Measurements from ENCODE around the gene EHBP1. TPM values are rescaled to one million over a fixed set of nuclear protein-coding genes. Genes with fewer than 3 reads are reported as not detected.

EHBP1 gene
- total RNA-seq, 2 experiments from 2014 or later, result 21.4 to 22.3 TPM

DNA sequence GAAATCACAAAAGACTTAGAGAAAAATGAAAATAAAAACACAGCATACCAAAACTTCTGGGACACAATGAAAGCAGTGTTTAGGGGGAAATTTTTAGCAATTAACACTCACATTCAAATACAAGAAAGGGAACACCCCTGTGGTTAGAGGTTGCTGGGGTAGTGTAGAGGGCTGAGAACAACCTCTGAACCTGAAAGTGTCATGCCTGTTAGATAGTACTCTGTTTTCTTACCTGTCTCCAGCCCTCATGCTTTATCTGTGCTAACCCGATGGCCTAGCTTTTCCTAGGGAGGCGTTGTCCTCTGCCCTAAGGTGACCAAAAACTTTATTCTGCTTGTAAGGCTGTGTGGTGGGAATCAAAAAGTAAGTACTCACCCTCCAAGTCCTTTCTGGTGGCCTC is 222.5 kb downstream of the EHBP1 start:
- no peak for ATAC-seq (ENCODE audit: poor library complexity)
- no peaks in the 10 kb centered on the region for H3K27me3 Mint-ChIP-seq
- no peak overlapping the region for H3K27ac Mint-ChIP-seq
- H3K4me3 ChIP-seq (ENCODE audit: low read length), result no peak overlapping the region
- H3K36me3 ChIP-seq (ENCODE audit: insufficient read depth, low read length), result no peaks in the 10 kb centered on the region
- intact Hi-C loops (cut with DNase I, micrococcal nuclease), result no loop called here
- TF ChIP-seq, protein P1, sequence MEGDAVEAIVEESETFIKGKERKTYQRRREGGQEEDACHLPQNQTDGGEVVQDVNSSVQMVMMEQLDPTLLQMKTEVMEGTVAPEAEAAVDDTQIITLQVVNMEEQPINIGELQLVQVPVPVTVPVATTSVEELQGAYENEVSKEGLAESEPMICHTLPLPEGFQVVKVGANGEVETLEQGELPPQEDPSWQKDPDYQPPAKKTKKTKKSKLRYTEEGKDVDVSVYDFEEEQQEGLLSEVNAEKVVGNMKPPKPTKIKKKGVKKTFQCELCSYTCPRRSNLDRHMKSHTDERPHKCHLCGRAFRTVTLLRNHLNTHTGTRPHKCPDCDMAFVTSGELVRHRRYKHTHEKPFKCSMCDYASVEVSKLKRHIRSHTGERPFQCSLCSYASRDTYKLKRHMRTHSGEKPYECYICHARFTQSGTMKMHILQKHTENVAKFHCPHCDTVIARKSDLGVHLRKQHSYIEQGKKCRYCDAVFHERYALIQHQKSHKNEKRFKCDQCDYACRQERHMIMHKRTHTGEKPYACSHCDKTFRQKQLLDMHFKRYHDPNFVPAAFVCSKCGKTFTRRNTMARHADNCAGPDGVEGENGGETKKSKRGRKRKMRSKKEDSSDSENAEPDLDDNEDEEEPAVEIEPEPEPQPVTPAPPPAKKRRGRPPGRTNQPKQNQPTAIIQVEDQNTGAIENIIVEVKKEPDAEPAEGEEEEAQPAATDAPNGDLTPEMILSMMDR (IDR thresholded peaks at IDR 0.05), result no peak
- H3K27ac ChIP-seq (ENCODE audit: low read depth in 1 of 2, low read length in 2 of 2), result no peak overlapping the region
- H3K36me3 Mint-ChIP-seq (ENCODE audit: low read depth), result peaks cover 7% of the 10 kb centered on the region
- H3K9me3 Mint-ChIP-seq, result peaks cover 17% of the 10 kb centered on the region
- H3K4me1 ChIP-seq (ENCODE audit: insufficient read depth, low read length), result no peaks in the 10 kb centered on the region
- no peak overlapping the region for H3K4me3 Mint-ChIP-seq
- ChIA-PET CTCF (no interaction called here), POLR2A (no interaction called here)
- no peaks in the 10 kb centered on the region for H3K4me1 Mint-ChIP-seq (ENCODE audit: low read depth)
- peaks cover 11% of the 10 kb centered on the region in 2 experiments for H3K9me3 ChIP-seq (ENCODE audit: control insufficient read depth in 1 of 2, insufficient read depth in 1 of 2, low read length in 2 of 2)
- DNase-seq, result no peak
- H3K27me3 ChIP-seq (ENCODE audit: control insufficient read depth in 1 of 2, insufficient read depth in 2 of 2, low read length in 2 of 2), result no peaks in the 10 kb centered on the region

DNA sequence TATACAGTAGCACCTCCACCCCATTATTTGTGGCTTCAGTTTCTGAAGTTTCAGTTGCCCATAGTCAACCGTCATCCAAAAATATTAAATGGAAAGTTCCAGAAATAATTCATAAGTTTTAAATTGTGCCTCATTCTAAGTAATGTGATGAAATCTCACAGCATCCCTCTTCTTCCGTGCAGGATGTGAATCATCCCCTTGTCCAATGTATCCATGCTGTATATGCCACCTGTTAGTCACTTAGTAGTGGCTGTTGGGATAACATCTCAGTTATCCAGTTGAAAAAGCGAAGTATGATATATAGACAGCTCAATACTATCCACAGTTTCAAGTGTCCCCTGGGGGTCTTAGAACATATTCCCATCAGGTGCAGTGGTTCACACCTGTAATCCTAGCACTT is 226.0 kb downstream of the EHBP1 start:
- TF ChIP-seq, protein P1 (IDR thresholded peaks at IDR 0.05), result no peak
- Mint-ChIP-seq H3K27ac (no peak overlapping the region), H3K4me1 (ENCODE audit: low read depth) (no peaks in the 10 kb centered on the region), H3K27me3 (no peaks in the 10 kb centered on the region), H3K4me3 (no peak overlapping the region), H3K9me3 (peaks cover 6% of the 10 kb centered on the region), H3K36me3 (ENCODE audit: low read depth) (no peaks in the 10 kb centered on the region)
- Histone ChIP-seq H3K27ac (ENCODE audit: low read depth in 1 of 2, low read length in 2 of 2) (no peak overlapping the region), H3K27me3 (ENCODE audit: control insufficient read depth in 1 of 2, insufficient read depth in 2 of 2, low read length in 2 of 2) (no peaks in the 10 kb centered on the region), H3K36me3 (ENCODE audit: insufficient read depth, low read length) (no peaks in the 10 kb centered on the region), H3K4me3 (ENCODE audit: low read length) (no peak overlapping the region), H3K4me1 (ENCODE audit: insufficient read depth, low read length) (no peaks in the 10 kb centered on the region), H3K9me3 (ENCODE audit: control insufficient read depth in 1 of 2, insufficient read depth in 1 of 2, low read length in 2 of 2) (no peaks in the 10 kb centered on the region)
- DNase-seq (no peak), ATAC-seq (ENCODE audit: poor library complexity) (no peak)
- intact Hi-C loops (cut with DNase I, micrococcal nuclease), result no loop called here
- ChIA-PET CTCF (no interaction called here), POLR2A (no interaction called here)

DNA sequence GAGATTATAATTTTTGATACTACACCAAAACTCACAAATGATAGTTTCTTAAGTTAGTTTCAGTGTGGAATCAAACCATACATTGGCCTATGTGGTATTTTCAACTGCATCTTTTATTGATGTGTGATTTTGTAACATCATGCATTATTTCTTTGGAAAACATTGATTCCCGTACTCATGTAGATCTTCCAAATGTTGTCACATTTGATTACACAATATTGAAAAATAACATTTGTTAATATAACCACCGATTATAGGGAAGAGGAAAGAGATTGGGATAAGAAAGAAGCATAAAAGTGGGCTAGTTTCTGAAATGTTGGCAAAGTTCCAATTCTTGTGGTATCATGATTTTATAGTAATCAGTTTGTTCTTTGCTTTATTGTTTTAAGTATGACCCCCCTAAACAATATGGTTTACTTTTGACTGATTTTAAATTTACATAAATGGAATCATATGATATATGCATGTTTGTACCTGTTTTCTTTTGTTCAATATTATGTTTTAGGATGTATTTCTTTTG is 227.9 kb downstream of the EHBP1 start:
- H3K4me1 Mint-ChIP-seq (ENCODE audit: low read depth), result no peaks in the 10 kb centered on the region

More for the DNA sequence above, 227.9 kb downstream of the EHBP1 start:
- ChIA-PET POLR2A (interaction anchor here (0.6 kb wide), 1 partner anchor 422 kb away, joined by 3 read pairs; no protein-coding TSS in a partner anchor), CTCF (no interaction called here)
- no peak overlapping the region for H3K27ac ChIP-seq (ENCODE audit: low read depth in 1 of 2, low read length in 2 of 2)
- TF ChIP-seq, protein P1 (IDR thresholded peaks at IDR 0.05), result no peak
- no peaks in the 10 kb centered on the region for H3K36me3 ChIP-seq (ENCODE audit: insufficient read depth, low read length)
- H3K27me3 Mint-ChIP-seq, result no peaks in the 10 kb centered on the region
- DNase-seq (no peak), ATAC-seq (ENCODE audit: poor library complexity) (no peak)
- no peaks in the 10 kb centered on the region for H3K27me3 ChIP-seq (ENCODE audit: control insufficient read depth in 1 of 2, insufficient read depth in 2 of 2, low read length in 2 of 2)
- no peak overlapping the region for H3K27ac Mint-ChIP-seq
- H3K36me3 Mint-ChIP-seq (ENCODE audit: low read depth), result no peaks in the 10 kb centered on the region
- no peaks in the 10 kb centered on the region for H3K4me1 ChIP-seq (ENCODE audit: insufficient read depth, low read length)
- no peaks in the 10 kb centered on the region for H3K9me3 Mint-ChIP-seq
- H3K4me3 Mint-ChIP-seq, result no peak overlapping the region
- intact Hi-C loops (cut with DNase I, micrococcal nuclease), result no loop called here
- no peak overlapping the region for H3K4me3 ChIP-seq (ENCODE audit: low read length)
- H3K9me3 ChIP-seq (ENCODE audit: control insufficient read depth in 1 of 2, insufficient read depth in 1 of 2, low read length in 2 of 2), result no peaks in the 10 kb centered on the region

All from CD4-positive, alpha-beta T cell (primary cell).